Astrocyte (in vitro differentiated cells and primary cell): ENCODE measurements around the gene GET3. TPM values are rescaled to one million over a fixed set of nuclear protein-coding genes. Genes with fewer than 3 reads are reported as not detected.

Experiments used
- DNase-seq: peaks from one replicate; pipeline ENCODE4 v3.0.0-alpha.2; 2010; ENCODE audit warnings: low read depth
- FAIRE-seq: peaks from 2 replicates; lab custom pipeline; 2011; peaks lifted over from hg19 to GRCh38; lab: Jason Lieb, UNC
- H2AFZ ChIP-seq: 2 replicates; pipeline ENCODE4 v1.6.0; 2012; ENCODE audit warnings: low read depth, low read length, inconsistent platforms
- H3K27ac ChIP-seq: 2 replicates; pipeline ENCODE4 v1.5.1; 2011; ENCODE audit warnings: low read depth, low read length, inconsistent platforms
- H3K27me3 ChIP-seq: 2 replicates; pipeline ENCODE4 v1.6.0; 2011; ENCODE audit warnings: low read length, inconsistent platforms; ENCODE audit not compliant: insufficient read depth
- H3K36me3 ChIP-seq: 2 replicates; pipeline ENCODE4 v1.5.1; 2011; ENCODE audit warnings: low read length, inconsistent platforms; ENCODE audit not compliant: insufficient read depth
- H3K4me1 ChIP-seq: 2 replicates; pipeline ENCODE4 v1.5.1; 2011; ENCODE audit warnings: low read length, inconsistent platforms; ENCODE audit not compliant: insufficient read depth
- H3K4me2 ChIP-seq: 2 replicates; pipeline ENCODE4 v1.6.0; 2012; ENCODE audit warnings: low read length, inconsistent platforms
- H3K4me3 ChIP-seq: 2 replicates; pipeline ENCODE4 v1.5.1; 2011; ENCODE audit warnings: low read depth, mild to moderate bottlenecking, low read length, inconsistent platforms; ENCODE audit not compliant: insufficient read depth
- H3K79me2 ChIP-seq: 2 replicates; pipeline ENCODE4 v1.6.0; 2012; ENCODE audit warnings: mild to moderate bottlenecking, low read length, inconsistent platforms; ENCODE audit not compliant: insufficient read depth
- H3K9ac ChIP-seq: 2 replicates; pipeline ENCODE4 v1.6.0; 2012; ENCODE audit warnings: mild to moderate bottlenecking, low read length, inconsistent platforms
- H3K9me3 ChIP-seq: 2 replicates; pipeline ENCODE4 v1.5.1; 2012; ENCODE audit warnings: low read depth, mild to moderate bottlenecking, low read length, inconsistent platforms; ENCODE audit not compliant: insufficient read depth
- H4K20me1 ChIP-seq: 2 replicates; pipeline ENCODE4 v1.6.0; 2012; ENCODE audit warnings: low read length, inconsistent platforms; ENCODE audit not compliant: insufficient read depth
- H3K27ac Mint-ChIP-seq: one replicate; pipeline ENCODE4 v1.8.0; 2021; ENCODE audit warnings: mild to moderate bottlenecking, mixed read lengths; ENCODE audit not compliant: unreplicated experiment
- H3K27me3 Mint-ChIP-seq: one replicate; pipeline ENCODE4 v1.8.0; 2021; ENCODE audit warnings: low read depth, mixed read lengths; ENCODE audit not compliant: unreplicated experiment
- H3K36me3 Mint-ChIP-seq: one replicate; pipeline ENCODE4 v1.8.0; 2021; ENCODE audit warnings: low read depth, mixed read lengths; ENCODE audit not compliant: unreplicated experiment
- H3K4me1 Mint-ChIP-seq: one replicate; pipeline ENCODE4 v1.8.0; 2021; ENCODE audit warnings: low read depth, mixed read lengths; ENCODE audit not compliant: unreplicated experiment
- H3K4me3 Mint-ChIP-seq: one replicate; pipeline ENCODE4 v1.8.0; 2021; ENCODE audit warnings: mild to moderate bottlenecking, moderate library complexity, mixed read lengths; ENCODE audit not compliant: unreplicated experiment
- H3K9me3 Mint-ChIP-seq: one replicate; pipeline ENCODE4 v1.8.0; 2021; ENCODE audit warnings: mild to moderate bottlenecking, mixed read lengths; ENCODE audit not compliant: unreplicated experiment
- EZH2 ChIP-seq: IDR thresholded peaks from 2 replicates; pipeline ENCODE4 v1.6.1; 2012; ENCODE audit warnings: mild to moderate bottlenecking, low read length, inconsistent platforms; ENCODE audit not compliant: insufficient read depth
- total RNA-seq: library from RNA; stranded (reverse); gene quantifications from 2 replicates; pipeline ENCODE4 v1.2.1, GENCODE V29; 2021
- TF ChIP-seq, protein P1 (sequence below): IDR thresholded peaks from 2 replicates; pipeline ENCODE4 v1.5.1; 2011; ENCODE audit warnings: low read depth, mild to moderate bottlenecking, inconsistent platforms, low read length, moderate library complexity; ENCODE audit not compliant: insufficient read depth

The GET3 gene
- total RNA-seq, 1 donor from 2014 or later: 66.8 TPM

- DNase-seq (peak; percentile 54), FAIRE-seq (no peak)
- no peaks in the 10 kb centered on the region for H3K9me3 Mint-ChIP-seq
- Histone ChIP-seq H3K4me1 (peaks cover 25% of the 10 kb centered on the region), H3K4me3 (peak overlapping the region; percentile 87), H3K79me2 (peaks cover 64% of the 10 kb centered on the region), H3K27ac (peak overlapping the region; percentile 94), H3K9ac (peak overlapping the region; percentile 96), H2AFZ (peak overlapping the region; percentile 89), H4K20me1 (peaks cover 57% of the 10 kb centered on the region), H3K36me3 (peaks cover 21% of the 10 kb centered on the region), H3K9me3 (no peaks in the 10 kb centered on the region), H3K27me3 (no peaks in the 10 kb centered on the region), H3K4me2 (peak overlapping the region; percentile 93)
- peaks cover 10% of the 10 kb centered on the region for H3K4me1 Mint-ChIP-seq
- TF ChIP-seq, protein P1, sequence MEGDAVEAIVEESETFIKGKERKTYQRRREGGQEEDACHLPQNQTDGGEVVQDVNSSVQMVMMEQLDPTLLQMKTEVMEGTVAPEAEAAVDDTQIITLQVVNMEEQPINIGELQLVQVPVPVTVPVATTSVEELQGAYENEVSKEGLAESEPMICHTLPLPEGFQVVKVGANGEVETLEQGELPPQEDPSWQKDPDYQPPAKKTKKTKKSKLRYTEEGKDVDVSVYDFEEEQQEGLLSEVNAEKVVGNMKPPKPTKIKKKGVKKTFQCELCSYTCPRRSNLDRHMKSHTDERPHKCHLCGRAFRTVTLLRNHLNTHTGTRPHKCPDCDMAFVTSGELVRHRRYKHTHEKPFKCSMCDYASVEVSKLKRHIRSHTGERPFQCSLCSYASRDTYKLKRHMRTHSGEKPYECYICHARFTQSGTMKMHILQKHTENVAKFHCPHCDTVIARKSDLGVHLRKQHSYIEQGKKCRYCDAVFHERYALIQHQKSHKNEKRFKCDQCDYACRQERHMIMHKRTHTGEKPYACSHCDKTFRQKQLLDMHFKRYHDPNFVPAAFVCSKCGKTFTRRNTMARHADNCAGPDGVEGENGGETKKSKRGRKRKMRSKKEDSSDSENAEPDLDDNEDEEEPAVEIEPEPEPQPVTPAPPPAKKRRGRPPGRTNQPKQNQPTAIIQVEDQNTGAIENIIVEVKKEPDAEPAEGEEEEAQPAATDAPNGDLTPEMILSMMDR: peak; percentile 35
- TF ChIP-seq EZH2: no peak
- H3K36me3 Mint-ChIP-seq: peaks cover 14% of the 10 kb centered on the region
- H3K27me3 Mint-ChIP-seq: no peaks in the 10 kb centered on the region
- H3K4me3 Mint-ChIP-seq: peak overlapping the region; percentile 97
- peak overlapping the region; percentile 97 for H3K27ac Mint-ChIP-seq
Observed at GRCh38 chr19:12733369-12734214, 3.7 kb upstream of the GET3 start.

- FAIRE-seq (no peak), DNase-seq (no peak)
- Mint-ChIP-seq H3K4me3 (peak overlapping the region; percentile 99), H3K36me3 (peaks cover 3% of the 10 kb centered on the region), H3K27me3 (no peaks in the 10 kb centered on the region), H3K9me3 (no peaks in the 10 kb centered on the region), H3K4me1 (peaks cover 9% of the 10 kb centered on the region), H3K27ac (peak overlapping the region; percentile 94)
- Histone ChIP-seq H2AFZ (peak overlapping the region; percentile 87), H3K4me3 (peak overlapping the region; percentile 89), H3K4me1 (peaks cover 19% of the 10 kb centered on the region), H4K20me1 (peaks cover 16% of the 10 kb centered on the region), H3K36me3 (peaks cover 6% of the 10 kb centered on the region), H3K27ac (peak overlapping the region; percentile 98), H3K9ac (peak overlapping the region; percentile 85), H3K9me3 (no peaks in the 10 kb centered on the region), H3K79me2 (peaks cover 36% of the 10 kb centered on the region), H3K27me3 (no peaks in the 10 kb centered on the region), H3K4me2 (peak overlapping the region; percentile 94)
- TF ChIP-seq, protein P1: no peak
- TF ChIP-seq EZH2: no peak
Observed at GRCh38 chr19:12737835-12738351, 596 bp downstream of the GET3 start.
